ENCODE data around the gene OCA2. TPM values are rescaled to one million over a fixed set of nuclear protein-coding genes. Genes with fewer than 3 reads are reported as not detected.

OCA2 gene
- total RNA-seq, 1 experiment from 2014 or later, result 0.09 TPM

DNA sequence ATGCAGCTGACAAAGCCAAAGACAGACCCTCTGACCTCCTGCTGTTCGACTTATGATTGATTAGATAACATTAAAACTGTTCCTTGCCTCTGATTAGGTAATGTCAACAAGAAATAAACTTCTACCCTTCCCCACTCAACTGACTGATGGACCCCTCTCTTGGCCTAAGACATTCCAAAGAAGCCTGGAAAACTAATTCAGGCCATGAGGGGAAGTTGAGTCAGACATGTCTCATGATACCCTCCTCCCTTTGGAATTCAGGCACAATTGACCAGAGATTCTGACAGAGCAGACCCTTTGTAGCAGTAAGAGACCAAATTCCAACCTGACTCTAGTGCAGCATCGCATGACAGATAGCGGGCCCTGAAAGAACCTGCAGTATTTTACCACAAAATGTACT lies 354.5 kb downstream of the OCA2 start:
- POLR2A ChIA-PET (ENCODE audit: low non-redundant PET), result no interaction called here
- Histone ChIP-seq H3K36me3 (ENCODE audit: insufficient read depth, low read length, poor library complexity, severe bottlenecking) (no peaks in the 10 kb centered on the region), H3K4me1 (ENCODE audit: insufficient read depth, low read length, poor library complexity, severe bottlenecking) (no peaks in the 10 kb centered on the region), H3K27ac (ENCODE audit: low read depth, low read length, poor library complexity, severe bottlenecking) (no peak overlapping the region), H3K4me3 (ENCODE audit: low read depth, low read length, poor library complexity, severe bottlenecking) (no peak overlapping the region), H3K9me3 (ENCODE audit: low read depth, low read length, poor library complexity, severe bottlenecking) (peaks cover 54% of the 10 kb centered on the region), H3K27me3 (replicated peaks; ENCODE audit: insufficient read depth, low read depth, low read length, poor library complexity) (no peaks in the 10 kb centered on the region)
- CTCF ChIA-PET, result no interaction called here
- DNase-seq (ENCODE audit: low spot score), result no peak
- no TSS peak for BruUV-seq (replicated peaks)
- no peak for TF ChIP-seq EZH2 (IDR thresholded peaks at IDR 0.05; ENCODE audit: borderline replicate concordance, low read depth, low read length, poor library complexity, severe bottlenecking)
- TF ChIP-seq, protein P1, sequence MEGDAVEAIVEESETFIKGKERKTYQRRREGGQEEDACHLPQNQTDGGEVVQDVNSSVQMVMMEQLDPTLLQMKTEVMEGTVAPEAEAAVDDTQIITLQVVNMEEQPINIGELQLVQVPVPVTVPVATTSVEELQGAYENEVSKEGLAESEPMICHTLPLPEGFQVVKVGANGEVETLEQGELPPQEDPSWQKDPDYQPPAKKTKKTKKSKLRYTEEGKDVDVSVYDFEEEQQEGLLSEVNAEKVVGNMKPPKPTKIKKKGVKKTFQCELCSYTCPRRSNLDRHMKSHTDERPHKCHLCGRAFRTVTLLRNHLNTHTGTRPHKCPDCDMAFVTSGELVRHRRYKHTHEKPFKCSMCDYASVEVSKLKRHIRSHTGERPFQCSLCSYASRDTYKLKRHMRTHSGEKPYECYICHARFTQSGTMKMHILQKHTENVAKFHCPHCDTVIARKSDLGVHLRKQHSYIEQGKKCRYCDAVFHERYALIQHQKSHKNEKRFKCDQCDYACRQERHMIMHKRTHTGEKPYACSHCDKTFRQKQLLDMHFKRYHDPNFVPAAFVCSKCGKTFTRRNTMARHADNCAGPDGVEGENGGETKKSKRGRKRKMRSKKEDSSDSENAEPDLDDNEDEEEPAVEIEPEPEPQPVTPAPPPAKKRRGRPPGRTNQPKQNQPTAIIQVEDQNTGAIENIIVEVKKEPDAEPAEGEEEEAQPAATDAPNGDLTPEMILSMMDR (conservative IDR thresholded peaks at IDR 0.05; ENCODE audit: low read depth, low read length), result no peak
- intact Hi-C loops (cut with micrococcal nuclease; ENCODE audit: unreplicated experiment), result no loop called here

GRCh38 chr15:27743638-27744037 lies 355.5 kb downstream of the OCA2 start:
- intact Hi-C loops (cut with micrococcal nuclease; ENCODE audit: unreplicated experiment), result no loop called here
- H3K4me3 ChIP-seq (ENCODE audit: low read depth, low read length, poor library complexity, severe bottlenecking), result no peak overlapping the region
- ChIA-PET POLR2A (ENCODE audit: low non-redundant PET) (no interaction called here), CTCF (no interaction called here)
- DNase-seq (ENCODE audit: low spot score), result no peak
- no TSS peak for BruUV-seq (replicated peaks)
- no peaks in the 10 kb centered on the region for H3K4me1 ChIP-seq (ENCODE audit: insufficient read depth, low read length, poor library complexity, severe bottlenecking)
- no peaks in the 10 kb centered on the region for H3K36me3 ChIP-seq (ENCODE audit: insufficient read depth, low read length, poor library complexity, severe bottlenecking)
- H3K27ac ChIP-seq (ENCODE audit: low read depth, low read length, poor library complexity, severe bottlenecking), result no peak overlapping the region
- no peaks in the 10 kb centered on the region for H3K27me3 ChIP-seq (replicated peaks; ENCODE audit: insufficient read depth, low read depth, low read length, poor library complexity)
- no peak for TF ChIP-seq EZH2 (IDR thresholded peaks at IDR 0.05; ENCODE audit: borderline replicate concordance, low read depth, low read length, poor library complexity, severe bottlenecking)
- TF ChIP-seq, protein P1 (conservative IDR thresholded peaks at IDR 0.05; ENCODE audit: low read depth, low read length), result no peak
- peaks cover 53% of the 10 kb centered on the region for H3K9me3 ChIP-seq (ENCODE audit: low read depth, low read length, poor library complexity, severe bottlenecking)

DNA sequence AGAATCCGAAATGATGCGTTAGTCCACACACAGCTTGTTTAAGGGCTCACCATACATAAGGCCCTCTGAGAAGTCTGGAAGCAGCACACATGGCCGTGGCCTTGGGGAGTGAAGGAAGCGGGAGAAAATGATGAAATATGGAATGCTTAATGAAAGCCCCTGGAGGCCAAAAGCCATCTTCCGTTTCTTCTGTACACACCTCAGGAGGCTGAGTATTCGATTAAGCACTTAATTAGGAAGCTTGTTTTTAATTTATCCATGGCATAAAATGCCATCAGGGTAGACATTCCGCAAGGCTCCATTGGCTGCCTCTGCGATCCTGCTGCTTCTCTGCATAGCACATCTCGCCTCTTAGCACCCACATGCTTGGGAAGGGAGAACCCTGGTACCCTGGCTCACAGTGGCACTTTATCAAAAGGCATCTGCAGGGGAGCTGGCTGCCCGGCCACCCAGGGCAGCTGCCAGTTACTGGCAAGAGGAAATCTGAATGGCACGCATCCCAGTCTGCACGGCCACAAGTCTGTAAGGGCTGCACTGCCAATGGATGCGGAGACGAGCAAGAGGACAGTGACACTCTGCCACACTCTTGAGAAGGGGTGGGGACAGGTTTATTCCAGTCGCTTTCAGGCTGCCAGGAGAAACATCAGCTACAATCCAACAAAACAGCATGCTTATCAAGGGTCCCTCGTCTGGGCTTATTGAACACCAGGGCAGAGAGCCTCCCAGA lies 356.2 kb downstream of the OCA2 start:
- Histone ChIP-seq H3K4me3 (ENCODE audit: low read depth, low read length, poor library complexity, severe bottlenecking) (no peak overlapping the region), H3K36me3 (ENCODE audit: insufficient read depth, low read length, poor library complexity, severe bottlenecking) (no peaks in the 10 kb centered on the region), H3K27ac (ENCODE audit: low read depth, low read length, poor library complexity, severe bottlenecking) (no peak overlapping the region), H3K27me3 (replicated peaks; ENCODE audit: insufficient read depth, low read depth, low read length, poor library complexity) (no peaks in the 10 kb centered on the region), H3K4me1 (ENCODE audit: insufficient read depth, low read length, poor library complexity, severe bottlenecking) (no peaks in the 10 kb centered on the region), H3K9me3 (ENCODE audit: low read depth, low read length, poor library complexity, severe bottlenecking) (peaks cover 50% of the 10 kb centered on the region)
- DNase-seq (ENCODE audit: low spot score), result no peak
- TF ChIP-seq EZH2 (IDR thresholded peaks at IDR 0.05; ENCODE audit: borderline replicate concordance, low read depth, low read length, poor library complexity, severe bottlenecking), result no peak
- TF ChIP-seq, protein P1 (conservative IDR thresholded peaks at IDR 0.05; ENCODE audit: low read depth, low read length), result no peak
- ChIA-PET POLR2A (ENCODE audit: low non-redundant PET) (no interaction called here), CTCF (no interaction called here)
- no TSS peak for BruUV-seq (replicated peaks)
- intact Hi-C loops (cut with micrococcal nuclease; ENCODE audit: unreplicated experiment), result no loop called here
